Erythroblast (primary cell): Measurements from ENCODE around the gene CYP2D6.

Experiments
- GATA1 ChIP-seq: IDR thresholded peaks from 2 replicates; pipeline ENCODE4 v1.6.1; 2011; ENCODE audit warnings: low read depth, mild to moderate bottlenecking, control low read depth, low read length, moderate library complexity
- POLR2A ChIP-seq: IDR thresholded peaks from 2 replicates; pipeline ENCODE4 v1.6.1; 2011; ENCODE audit warnings: mild to moderate bottlenecking, low read length

- TF ChIP-seq POLR2A (no peak), GATA1 (no peak)
Observed at GRCh38 chr22:42176255-42176915, 45.8 kb upstream of the CYP2D6 start.
